Measurements from ENCODE around the gene CD1E. TPM values are rescaled to one million over a fixed set of nuclear protein-coding genes. Genes with fewer than 3 reads are reported as not detected.

CD1E gene
- total RNA-seq, 1 donor from 2014 or later: not detected

DNA sequence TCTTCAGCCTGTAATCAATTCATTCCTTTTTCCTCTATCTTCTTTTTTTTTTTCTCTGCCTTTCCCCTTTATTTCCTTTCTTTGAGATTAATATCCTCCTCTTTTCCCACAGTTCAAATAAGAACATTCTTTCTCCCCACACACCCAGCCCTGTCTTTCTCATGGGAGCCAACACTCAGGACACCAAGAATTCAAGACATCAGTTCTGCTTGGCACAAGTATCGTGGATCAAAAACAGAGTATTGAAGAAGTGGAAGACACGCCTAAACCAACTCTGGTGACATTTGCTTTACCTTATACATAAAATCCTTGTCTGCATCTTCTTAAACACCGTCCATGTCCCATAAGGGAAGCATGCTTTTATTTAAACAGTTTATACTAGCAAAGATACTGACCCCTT, 2.9 kb downstream of the CD1E start:
- Mint-ChIP-seq H3K27ac (ENCODE audit: unreplicated experiment) (no peak overlapping the region), H3K4me3 (ENCODE audit: unreplicated experiment) (no peak overlapping the region), H3K36me3 (ENCODE audit: low read depth, unreplicated experiment) (no peaks in the 10 kb centered on the region), H3K4me1 (ENCODE audit: unreplicated experiment) (peaks cover 10% of the 10 kb centered on the region), H3K9me3 (ENCODE audit: unreplicated experiment) (no peaks in the 10 kb centered on the region), H3K27me3 (ENCODE audit: unreplicated experiment) (no peaks in the 10 kb centered on the region)
- DNase-seq (ENCODE audit: low spot score): no peak
- TF ChIP-seq, protein P1, sequence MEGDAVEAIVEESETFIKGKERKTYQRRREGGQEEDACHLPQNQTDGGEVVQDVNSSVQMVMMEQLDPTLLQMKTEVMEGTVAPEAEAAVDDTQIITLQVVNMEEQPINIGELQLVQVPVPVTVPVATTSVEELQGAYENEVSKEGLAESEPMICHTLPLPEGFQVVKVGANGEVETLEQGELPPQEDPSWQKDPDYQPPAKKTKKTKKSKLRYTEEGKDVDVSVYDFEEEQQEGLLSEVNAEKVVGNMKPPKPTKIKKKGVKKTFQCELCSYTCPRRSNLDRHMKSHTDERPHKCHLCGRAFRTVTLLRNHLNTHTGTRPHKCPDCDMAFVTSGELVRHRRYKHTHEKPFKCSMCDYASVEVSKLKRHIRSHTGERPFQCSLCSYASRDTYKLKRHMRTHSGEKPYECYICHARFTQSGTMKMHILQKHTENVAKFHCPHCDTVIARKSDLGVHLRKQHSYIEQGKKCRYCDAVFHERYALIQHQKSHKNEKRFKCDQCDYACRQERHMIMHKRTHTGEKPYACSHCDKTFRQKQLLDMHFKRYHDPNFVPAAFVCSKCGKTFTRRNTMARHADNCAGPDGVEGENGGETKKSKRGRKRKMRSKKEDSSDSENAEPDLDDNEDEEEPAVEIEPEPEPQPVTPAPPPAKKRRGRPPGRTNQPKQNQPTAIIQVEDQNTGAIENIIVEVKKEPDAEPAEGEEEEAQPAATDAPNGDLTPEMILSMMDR (IDR thresholded peaks at IDR 0.05; ENCODE audit: unreplicated experiment): no peak

DNA sequence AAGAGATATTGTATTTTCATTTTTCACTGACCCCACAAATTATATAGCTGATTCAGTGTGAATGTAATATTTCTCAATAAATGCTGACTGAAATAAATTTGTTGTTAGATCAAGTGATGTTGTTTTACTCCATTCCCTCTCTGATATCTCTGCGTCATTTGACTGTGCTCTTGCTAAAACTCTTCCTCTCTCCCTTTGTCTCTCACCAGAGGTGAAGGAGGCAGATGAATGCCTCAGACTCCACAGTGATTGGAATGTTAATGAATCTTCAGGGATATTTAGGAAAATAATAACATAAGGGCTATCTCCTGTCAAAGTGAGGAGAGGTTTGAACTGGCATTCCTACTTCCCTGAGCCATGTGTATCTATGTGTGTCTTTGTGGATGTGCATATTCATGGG, 3.7 kb downstream of the CD1E start:
- Mint-ChIP-seq H3K4me3 (ENCODE audit: unreplicated experiment) (no peak overlapping the region), H3K4me1 (ENCODE audit: unreplicated experiment) (peaks cover 10% of the 10 kb centered on the region), H3K27me3 (ENCODE audit: unreplicated experiment) (no peaks in the 10 kb centered on the region), H3K27ac (ENCODE audit: unreplicated experiment) (no peak overlapping the region), H3K36me3 (ENCODE audit: low read depth, unreplicated experiment) (no peaks in the 10 kb centered on the region), H3K9me3 (ENCODE audit: unreplicated experiment) (no peaks in the 10 kb centered on the region)
- no peak for DNase-seq (ENCODE audit: low spot score)
- TF ChIP-seq, protein P1 (IDR thresholded peaks at IDR 0.05; ENCODE audit: unreplicated experiment): no peak

DNA sequence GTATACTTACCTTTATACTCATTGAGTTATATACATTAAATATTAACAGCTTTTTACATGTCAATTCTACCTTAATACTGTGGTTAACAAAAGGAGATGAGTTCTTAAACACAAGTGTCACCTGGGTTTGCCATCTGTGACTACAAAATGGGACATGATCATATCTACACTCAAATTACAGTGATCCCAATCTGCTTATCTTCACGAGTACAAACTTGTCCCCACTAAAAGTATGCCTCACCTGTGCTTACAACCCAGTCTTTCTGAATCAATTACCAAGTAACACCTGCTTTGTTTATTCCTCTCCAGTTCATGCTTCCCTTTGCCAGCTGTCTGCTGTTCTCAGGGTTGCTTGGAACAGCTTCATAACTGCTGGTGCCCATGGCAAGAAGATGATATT, 8.8 kb downstream of the CD1E start:
- Mint-ChIP-seq H3K4me3 (ENCODE audit: unreplicated experiment) (no peak overlapping the region), H3K9me3 (ENCODE audit: unreplicated experiment) (no peaks in the 10 kb centered on the region), H3K27ac (ENCODE audit: unreplicated experiment) (no peak overlapping the region), H3K4me1 (ENCODE audit: unreplicated experiment) (peaks cover 3% of the 10 kb centered on the region), H3K27me3 (ENCODE audit: unreplicated experiment) (no peaks in the 10 kb centered on the region), H3K36me3 (ENCODE audit: low read depth, unreplicated experiment) (no peaks in the 10 kb centered on the region)
- TF ChIP-seq, protein P1 (IDR thresholded peaks at IDR 0.05; ENCODE audit: unreplicated experiment): no peak
- DNase-seq (ENCODE audit: low spot score): no peak

DNA sequence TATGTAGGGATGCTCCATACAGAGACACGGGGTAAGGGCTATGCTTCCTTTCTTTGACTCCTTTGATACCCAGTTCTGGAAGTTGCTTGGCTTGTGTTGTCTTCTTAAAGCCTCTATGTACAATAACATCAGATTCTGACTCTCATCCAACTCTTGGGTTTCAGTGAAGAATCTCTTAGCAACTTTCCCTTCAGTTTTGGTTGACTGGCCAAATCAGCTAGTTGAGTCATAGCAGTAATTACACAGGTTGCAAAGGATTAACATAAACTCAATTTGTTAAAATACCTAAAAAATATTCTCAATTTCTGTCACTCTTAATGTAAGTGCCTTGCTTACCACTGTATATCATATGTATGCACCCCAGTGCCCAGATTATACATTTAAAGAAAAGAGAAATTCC, 9.2 kb downstream of the CD1E start:
- TF ChIP-seq, protein P1 (IDR thresholded peaks at IDR 0.05; ENCODE audit: unreplicated experiment): no peak
- Mint-ChIP-seq H3K9me3 (ENCODE audit: unreplicated experiment) (no peaks in the 10 kb centered on the region), H3K27ac (ENCODE audit: unreplicated experiment) (no peak overlapping the region), H3K4me1 (ENCODE audit: unreplicated experiment) (peaks cover 3% of the 10 kb centered on the region), H3K4me3 (ENCODE audit: unreplicated experiment) (no peak overlapping the region), H3K36me3 (ENCODE audit: low read depth, unreplicated experiment) (no peaks in the 10 kb centered on the region), H3K27me3 (ENCODE audit: unreplicated experiment) (no peaks in the 10 kb centered on the region)
- no peak for DNase-seq (ENCODE audit: low spot score)

DNA sequence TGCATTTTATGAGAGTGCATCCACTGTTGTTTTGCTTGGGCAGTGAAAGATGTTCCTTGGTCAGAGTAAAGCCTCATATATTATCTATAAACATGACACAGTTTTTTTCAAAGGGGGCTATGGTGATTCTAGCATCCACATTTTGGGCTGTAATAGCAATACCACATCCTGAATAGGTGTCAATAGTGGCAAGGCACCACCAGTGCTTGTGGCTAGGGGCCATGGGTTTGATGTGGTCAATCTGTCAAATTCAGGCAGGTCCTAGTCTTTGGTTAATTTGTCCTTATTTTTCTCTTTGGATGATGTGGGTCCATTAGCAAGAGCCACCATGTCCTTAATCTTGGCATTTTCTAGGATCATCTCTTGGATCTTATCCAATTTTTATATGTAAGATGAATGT, 13.1 kb downstream of the CD1E start:
- no peak for DNase-seq (ENCODE audit: low spot score)
- TF ChIP-seq, protein P1 (IDR thresholded peaks at IDR 0.05; ENCODE audit: unreplicated experiment): no peak
- H3K36me3 Mint-ChIP-seq (ENCODE audit: low read depth, unreplicated experiment): no peaks in the 10 kb centered on the region
- H3K27me3 Mint-ChIP-seq (ENCODE audit: unreplicated experiment): peaks cover 1% of the 10 kb centered on the region
- peaks cover 3% of the 10 kb centered on the region for H3K4me1 Mint-ChIP-seq (ENCODE audit: unreplicated experiment)
- H3K4me3 Mint-ChIP-seq (ENCODE audit: unreplicated experiment): no peak overlapping the region
- H3K9me3 Mint-ChIP-seq (ENCODE audit: unreplicated experiment): no peaks in the 10 kb centered on the region
- H3K27ac Mint-ChIP-seq (ENCODE audit: unreplicated experiment): no peak overlapping the region
